Testis (tissue), 2 donors: ENCODE results near the gene CMTM8.

Experiments
- POLR2A ChIP-seq: fragments of 450-650 bp; IDR thresholded peaks from one replicate; pipeline ENCODE4 v1.6.1; 2017; ENCODE audit warnings: antibody characterized with exemption, mild to moderate bottlenecking, moderate library complexity
- TF ChIP-seq, protein P1 (sequence below), 3 experiments: fragments of 450-650 bp in 2 of 3; fragments of 200-600 bp in 1 of 3; sonication (generic) in 1 of 3; IDR thresholded peaks; one replicate each; pipeline ENCODE4 v1.5.1; 2016 to 2019; ENCODE audit warnings: antibody characterized with exemption in 3 of 3, mild to moderate bottlenecking in 2 of 3, moderate library complexity in 1 of 3

DNA sequence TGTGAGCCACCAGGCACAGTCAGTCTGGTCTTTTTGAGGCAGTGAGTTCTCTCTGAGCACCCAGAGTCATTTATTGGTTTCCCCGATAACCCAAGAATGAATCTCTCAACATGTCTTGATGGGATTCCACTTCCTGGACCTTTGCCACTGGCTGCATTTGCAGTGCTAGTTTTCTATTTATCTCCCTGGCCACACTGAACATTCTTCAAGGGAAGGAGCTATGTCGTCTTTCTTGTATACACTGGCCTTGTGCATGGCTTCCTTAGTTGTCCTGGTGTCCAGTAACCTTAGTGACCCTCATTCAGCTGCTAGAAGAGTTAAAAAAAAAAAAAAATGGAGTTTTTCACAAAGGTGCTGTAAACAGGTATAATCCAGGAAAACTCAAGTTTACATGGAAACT, 88.3 kb downstream of the CMTM8 start:
- no peak for TF ChIP-seq POLR2A
- TF ChIP-seq, protein P1, sequence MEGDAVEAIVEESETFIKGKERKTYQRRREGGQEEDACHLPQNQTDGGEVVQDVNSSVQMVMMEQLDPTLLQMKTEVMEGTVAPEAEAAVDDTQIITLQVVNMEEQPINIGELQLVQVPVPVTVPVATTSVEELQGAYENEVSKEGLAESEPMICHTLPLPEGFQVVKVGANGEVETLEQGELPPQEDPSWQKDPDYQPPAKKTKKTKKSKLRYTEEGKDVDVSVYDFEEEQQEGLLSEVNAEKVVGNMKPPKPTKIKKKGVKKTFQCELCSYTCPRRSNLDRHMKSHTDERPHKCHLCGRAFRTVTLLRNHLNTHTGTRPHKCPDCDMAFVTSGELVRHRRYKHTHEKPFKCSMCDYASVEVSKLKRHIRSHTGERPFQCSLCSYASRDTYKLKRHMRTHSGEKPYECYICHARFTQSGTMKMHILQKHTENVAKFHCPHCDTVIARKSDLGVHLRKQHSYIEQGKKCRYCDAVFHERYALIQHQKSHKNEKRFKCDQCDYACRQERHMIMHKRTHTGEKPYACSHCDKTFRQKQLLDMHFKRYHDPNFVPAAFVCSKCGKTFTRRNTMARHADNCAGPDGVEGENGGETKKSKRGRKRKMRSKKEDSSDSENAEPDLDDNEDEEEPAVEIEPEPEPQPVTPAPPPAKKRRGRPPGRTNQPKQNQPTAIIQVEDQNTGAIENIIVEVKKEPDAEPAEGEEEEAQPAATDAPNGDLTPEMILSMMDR (IDR thresholded peaks at IDR 0.05), result no peak
